ENCODE measurements around the gene SCAMP2.

Gene SCAMP2

DNA sequence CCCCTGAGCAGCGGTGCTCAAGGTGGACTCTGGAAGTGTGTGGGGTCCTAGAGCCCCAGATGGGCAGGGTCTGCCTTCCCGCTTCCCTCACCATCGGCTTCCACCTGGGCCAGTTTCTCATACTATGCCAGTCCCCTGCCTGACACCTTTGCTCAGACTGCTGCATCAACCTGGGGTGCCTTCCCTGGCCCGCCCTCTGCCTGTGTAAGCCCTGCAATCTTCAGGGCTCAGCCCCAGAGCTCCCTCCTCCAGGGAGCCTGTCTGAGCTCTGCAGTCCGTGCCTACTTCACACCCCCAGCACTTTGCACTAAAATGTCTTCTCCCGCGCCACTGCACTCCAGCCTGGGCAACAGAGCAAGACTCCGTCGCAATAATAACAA lies 78.2 kb downstream of the SCAMP2 start:
- TF ChIP-seq, protein P1, sequence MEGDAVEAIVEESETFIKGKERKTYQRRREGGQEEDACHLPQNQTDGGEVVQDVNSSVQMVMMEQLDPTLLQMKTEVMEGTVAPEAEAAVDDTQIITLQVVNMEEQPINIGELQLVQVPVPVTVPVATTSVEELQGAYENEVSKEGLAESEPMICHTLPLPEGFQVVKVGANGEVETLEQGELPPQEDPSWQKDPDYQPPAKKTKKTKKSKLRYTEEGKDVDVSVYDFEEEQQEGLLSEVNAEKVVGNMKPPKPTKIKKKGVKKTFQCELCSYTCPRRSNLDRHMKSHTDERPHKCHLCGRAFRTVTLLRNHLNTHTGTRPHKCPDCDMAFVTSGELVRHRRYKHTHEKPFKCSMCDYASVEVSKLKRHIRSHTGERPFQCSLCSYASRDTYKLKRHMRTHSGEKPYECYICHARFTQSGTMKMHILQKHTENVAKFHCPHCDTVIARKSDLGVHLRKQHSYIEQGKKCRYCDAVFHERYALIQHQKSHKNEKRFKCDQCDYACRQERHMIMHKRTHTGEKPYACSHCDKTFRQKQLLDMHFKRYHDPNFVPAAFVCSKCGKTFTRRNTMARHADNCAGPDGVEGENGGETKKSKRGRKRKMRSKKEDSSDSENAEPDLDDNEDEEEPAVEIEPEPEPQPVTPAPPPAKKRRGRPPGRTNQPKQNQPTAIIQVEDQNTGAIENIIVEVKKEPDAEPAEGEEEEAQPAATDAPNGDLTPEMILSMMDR (IDR thresholded peaks at IDR 0.05): no peak

DNA sequence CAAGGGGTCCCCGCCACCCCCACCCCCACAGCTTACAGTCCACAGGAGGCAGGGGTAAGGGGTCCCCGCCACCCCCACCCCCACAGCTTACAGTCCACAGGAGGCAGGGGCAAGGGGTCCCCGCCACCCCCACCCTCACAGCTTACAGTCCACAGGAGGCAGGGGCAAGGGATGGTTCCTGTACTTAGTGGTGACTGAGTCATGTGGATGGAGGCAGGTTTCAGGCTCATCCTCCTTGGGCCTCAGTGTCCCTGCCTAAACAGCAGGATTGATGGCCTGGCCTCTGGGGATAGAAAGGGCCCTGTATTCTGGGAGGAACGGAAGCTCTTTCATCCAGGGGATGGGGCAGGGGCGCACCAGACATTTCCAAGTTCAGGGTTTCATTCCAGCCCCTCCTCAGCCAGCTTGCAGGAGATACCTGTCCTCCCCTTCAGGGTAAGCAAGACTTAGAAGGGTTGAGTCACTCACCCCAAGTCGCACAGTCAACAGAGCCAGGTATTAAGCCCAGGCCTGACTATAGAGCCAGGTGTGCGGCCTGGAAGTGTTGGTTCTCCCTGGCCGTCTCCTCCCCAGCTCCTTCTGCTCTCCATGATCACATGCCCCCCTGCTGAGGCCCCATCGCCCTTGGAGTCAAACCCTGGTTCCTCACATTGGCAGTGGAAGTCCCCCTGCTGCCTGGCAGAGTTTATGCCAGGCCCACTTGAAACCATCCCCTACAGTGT lies 78.8 kb downstream of the SCAMP2 start:
- TF ChIP-seq, protein P1 (IDR thresholded peaks at IDR 0.05): no peak
